Activated CD8-positive, alpha-beta memory T cell treated with anti-CD3 and anti-CD28 coated beads, Interleukin-2, amount 10 ng/mL, durations not matched to agents 7 days and 5 days (primary cell): Measurements from ENCODE around the gene FOXO1. TPM values are rescaled to one million over a fixed set of nuclear protein-coding genes. Genes with fewer than 3 reads are reported as not detected.

Experiments
- ATAC-seq: fragments of 150-1000 bp; cut with Tn5 transposase; one replicate; pipeline ENCODE4 v1.10.0; 2021; ENCODE audit warnings: moderate library complexity
- CTCF ChIA-PET: fragments of 350-600 bp; sonication (Branson Sonifier 250); formaldehyde crosslinking; loops from one replicate; lab custom pipeline; 2021; ENCODE audit warnings: antibody characterized with exemption; lab: Charles Lee
- DNase-seq: peaks from one replicate; pipeline ENCODE4 v3.0.0-alpha.2; 2020
- H3K27ac Mint-ChIP-seq: one replicate; pipeline ENCODE4 v1.8.0; 2021; ENCODE audit warnings: mild to moderate bottlenecking, mixed read lengths
- H3K27me3 Mint-ChIP-seq: one replicate; pipeline ENCODE4 v1.8.0; 2021; ENCODE audit warnings: mixed read lengths
- H3K36me3 Mint-ChIP-seq: one replicate; pipeline ENCODE4 v1.8.0; 2021; ENCODE audit warnings: mild to moderate bottlenecking, mixed read lengths
- H3K4me1 Mint-ChIP-seq: one replicate; pipeline ENCODE4 v1.8.0; 2021; ENCODE audit warnings: mixed read lengths
- H3K4me3 Mint-ChIP-seq: one replicate; pipeline ENCODE4 v1.8.0; 2021; ENCODE audit warnings: mild to moderate bottlenecking, moderate library complexity, mixed read lengths
- H3K9me3 Mint-ChIP-seq: one replicate; pipeline ENCODE4 v1.8.0; 2022; ENCODE audit warnings: low read depth, mixed read lengths
- total RNA-seq, 2 experiments: library from RNA; stranded (reverse); gene quantifications; one replicate each; pipeline ENCODE4 v1.2.3, GENCODE V29; 2021

The FOXO1 gene
- total RNA-seq, 2 experiments from 2014 or later, result 20.2 to 27.1 TPM

- peaks cover 22% of the 10 kb centered on the region for H3K4me1 Mint-ChIP-seq
These were observed 137.6 kb downstream of the FOXO1 start for GRCh38 chr13:40528881-40529280.

GRCh38 chr13:40527914-40528313, 138.5 kb downstream of the FOXO1 start:
- CTCF ChIA-PET, result no interaction called here
- peaks cover 7% of the 10 kb centered on the region for H3K36me3 Mint-ChIP-seq
- H3K27me3 Mint-ChIP-seq, result no peaks in the 10 kb centered on the region

More at GRCh38 chr13:40528881-40529280, 137.6 kb downstream of the FOXO1 start:
- no peak overlapping the region for H3K4me3 Mint-ChIP-seq
- CTCF ChIA-PET, result no interaction called here
- H3K27me3 Mint-ChIP-seq, result no peaks in the 10 kb centered on the region
- peaks cover 6% of the 10 kb centered on the region for H3K9me3 Mint-ChIP-seq
- H3K27ac Mint-ChIP-seq, result no peak overlapping the region
- DNase-seq (no peak), ATAC-seq (no peak)
- H3K36me3 Mint-ChIP-seq, result peaks cover 7% of the 10 kb centered on the region

GRCh38 chr13:40522282-40522681, 144.2 kb downstream of the FOXO1 start:
- Mint-ChIP-seq H3K9me3 (no peaks in the 10 kb centered on the region), H3K4me3 (no peak overlapping the region), H3K27ac (no peak overlapping the region), H3K27me3 (no peaks in the 10 kb centered on the region), H3K36me3 (peaks cover 5% of the 10 kb centered on the region), H3K4me1 (peaks cover 30% of the 10 kb centered on the region)
- no peak for DNase-seq
- no peak for ATAC-seq
- CTCF ChIA-PET, result no interaction called here

More at GRCh38 chr13:40527914-40528313, 138.5 kb downstream of the FOXO1 start:
- Mint-ChIP-seq H3K4me3 (no peak overlapping the region), H3K4me1 (peaks cover 22% of the 10 kb centered on the region), H3K27ac (no peak overlapping the region), H3K9me3 (peaks cover 6% of the 10 kb centered on the region)
- ATAC-seq (no peak), DNase-seq (no peak)

GRCh38 chr13:40520916-40521315, 145.5 kb downstream of the FOXO1 start:
- Mint-ChIP-seq H3K27me3 (no peaks in the 10 kb centered on the region), H3K36me3 (peaks cover 5% of the 10 kb centered on the region), H3K27ac (no peak overlapping the region), H3K9me3 (no peaks in the 10 kb centered on the region), H3K4me3 (no peak overlapping the region), H3K4me1 (peaks cover 33% of the 10 kb centered on the region)
- DNase-seq (no peak), ATAC-seq (no peak)
- CTCF ChIA-PET, result no interaction called here

- Mint-ChIP-seq H3K4me3 (no peak overlapping the region), H3K4me1 (peaks cover 29% of the 10 kb centered on the region), H3K27me3 (no peaks in the 10 kb centered on the region), H3K27ac (no peak overlapping the region), H3K9me3 (no peaks in the 10 kb centered on the region), H3K36me3 (peaks cover 3% of the 10 kb centered on the region)
- no peak for DNase-seq
- CTCF ChIA-PET, result interaction anchor here (0.6 kb wide), 1 partner anchor 797 kb away, joined by 3 read pairs; no protein-coding TSS in a partner anchor
- ATAC-seq, result no peak
These were observed 146.8 kb downstream of the FOXO1 start for GRCh38 chr13:40519637-40520036.

- Mint-ChIP-seq H3K27ac (peak overlapping the region; percentile 6), H3K27me3 (no peaks in the 10 kb centered on the region), H3K9me3 (no peaks in the 10 kb centered on the region), H3K36me3 (peaks cover 3% of the 10 kb centered on the region), H3K4me1 (peaks cover 29% of the 10 kb centered on the region), H3K4me3 (no peak overlapping the region)
- DNase-seq (peak; percentile 53), ATAC-seq (peak; percentile 64)
- CTCF ChIA-PET, result no interaction called here
These were observed 148.0 kb downstream of the FOXO1 start for GRCh38 chr13:40518481-40518882.

GRCh38 chr13:40517486-40518480, 148.7 kb downstream of the FOXO1 start:
- H3K4me3 Mint-ChIP-seq, result no peak overlapping the region
- no peaks in the 10 kb centered on the region for H3K27me3 Mint-ChIP-seq
- peaks cover 3% of the 10 kb centered on the region for H3K36me3 Mint-ChIP-seq
- ATAC-seq, result no peak
- H3K27ac Mint-ChIP-seq, result peak overlapping the region; percentile 6
- DNase-seq, result no peak
- H3K9me3 Mint-ChIP-seq, result no peaks in the 10 kb centered on the region
- peaks cover 29% of the 10 kb centered on the region for H3K4me1 Mint-ChIP-seq
- CTCF ChIA-PET, result no interaction called here

- H3K36me3 Mint-ChIP-seq, result peaks cover 3% of the 10 kb centered on the region
- no peak overlapping the region for H3K4me3 Mint-ChIP-seq
- H3K27ac Mint-ChIP-seq, result no peak overlapping the region
These were observed 150.7 kb downstream of the FOXO1 start for GRCh38 chr13:40515702-40516101.

GRCh38 chr13:40514802-40515201, 151.6 kb downstream of the FOXO1 start:
- peaks cover 2% of the 10 kb centered on the region for H3K36me3 Mint-ChIP-seq
- H3K9me3 Mint-ChIP-seq, result no peaks in the 10 kb centered on the region
- no peaks in the 10 kb centered on the region for H3K27me3 Mint-ChIP-seq
- no peak overlapping the region for H3K27ac Mint-ChIP-seq
- peaks cover 21% of the 10 kb centered on the region for H3K4me1 Mint-ChIP-seq
- DNase-seq (no peak), ATAC-seq (no peak)
- no peak overlapping the region for H3K4me3 Mint-ChIP-seq
- CTCF ChIA-PET, result no interaction called here

More at GRCh38 chr13:40515702-40516101, 150.7 kb downstream of the FOXO1 start:
- no peak for ATAC-seq
- no peaks in the 10 kb centered on the region for H3K27me3 Mint-ChIP-seq
- no peaks in the 10 kb centered on the region for H3K9me3 Mint-ChIP-seq
- CTCF ChIA-PET, result no interaction called here
- peaks cover 21% of the 10 kb centered on the region for H3K4me1 Mint-ChIP-seq
- DNase-seq, result no peak

GRCh38 chr13:40509876-40510275, 156.6 kb downstream of the FOXO1 start:
- H3K27ac Mint-ChIP-seq, result no peak overlapping the region
- ATAC-seq, result no peak
- no peak overlapping the region for H3K4me3 Mint-ChIP-seq
- no peaks in the 10 kb centered on the region for H3K4me1 Mint-ChIP-seq
- CTCF ChIA-PET, result no interaction called here
- H3K36me3 Mint-ChIP-seq, result no peaks in the 10 kb centered on the region
- H3K27me3 Mint-ChIP-seq, result no peaks in the 10 kb centered on the region
- H3K9me3 Mint-ChIP-seq, result no peaks in the 10 kb centered on the region
- DNase-seq, result no peak

- Mint-ChIP-seq H3K4me3 (no peak overlapping the region), H3K9me3 (no peaks in the 10 kb centered on the region), H3K27me3 (no peaks in the 10 kb centered on the region), H3K36me3 (no peaks in the 10 kb centered on the region), H3K27ac (no peak overlapping the region), H3K4me1 (no peaks in the 10 kb centered on the region)
- DNase-seq (no peak), ATAC-seq (no peak)
- CTCF ChIA-PET, result interaction anchor here (1.2 kb wide), 1 partner anchor 49 kb away, joined by 4 read pairs; no protein-coding TSS in a partner anchor
These were observed 157.6 kb downstream of the FOXO1 start for GRCh38 chr13:40508767-40509342.

GRCh38 chr13:40508127-40508526, 158.3 kb downstream of the FOXO1 start:
- no peaks in the 10 kb centered on the region for H3K4me1 Mint-ChIP-seq
- no peaks in the 10 kb centered on the region for H3K9me3 Mint-ChIP-seq
- no peak for ATAC-seq
- H3K27ac Mint-ChIP-seq, result no peak overlapping the region
- no peaks in the 10 kb centered on the region for H3K27me3 Mint-ChIP-seq
- DNase-seq, result no peak
- no peaks in the 10 kb centered on the region for H3K36me3 Mint-ChIP-seq
- CTCF ChIA-PET, result interaction anchor here (0.8 to 1.2 kb wide), 2 partner anchors 16 to 49 kb away, joined by 4 read pairs; no protein-coding TSS in a partner anchor
- H3K4me3 Mint-ChIP-seq, result no peak overlapping the region

GRCh38 chr13:40506592-40507446, 159.6 kb downstream of the FOXO1 start:
- H3K9me3 Mint-ChIP-seq, result no peaks in the 10 kb centered on the region
- CTCF ChIA-PET, result interaction anchor here (1.5 kb wide), 1 partner anchor 176 kb away, joined by 3 read pairs; no protein-coding TSS in a partner anchor
- no peaks in the 10 kb centered on the region for H3K27me3 Mint-ChIP-seq
- no peak overlapping the region for H3K4me3 Mint-ChIP-seq
- H3K36me3 Mint-ChIP-seq, result no peaks in the 10 kb centered on the region
- ATAC-seq (no peak), DNase-seq (no peak)
- no peak overlapping the region for H3K27ac Mint-ChIP-seq
- H3K4me1 Mint-ChIP-seq, result no peaks in the 10 kb centered on the region
